Measurements from ENCODE around the gene LEFTY1.

DNA sequence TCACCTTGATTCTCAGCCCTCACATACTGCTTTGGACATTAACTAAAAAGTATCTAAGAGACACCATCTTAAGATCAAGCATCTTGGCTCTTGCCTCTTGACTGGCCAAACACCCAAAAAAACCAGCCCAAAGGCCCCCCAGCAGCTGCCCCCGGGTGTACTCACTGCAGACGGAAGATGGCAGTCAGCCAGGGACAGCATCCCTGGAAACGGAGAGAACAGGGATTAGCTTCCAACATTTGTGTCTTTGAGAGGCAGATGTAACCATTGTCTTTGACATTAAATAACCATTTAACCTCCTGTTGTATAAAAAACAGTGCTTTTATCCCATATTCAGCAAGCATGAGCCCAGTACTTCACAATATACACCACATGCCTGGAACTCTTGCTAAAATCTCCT, 18.0 kb downstream of the LEFTY1 start:
- TF ChIP-seq CTCF (conservative IDR thresholded peaks at IDR 0.05; ENCODE audit: low read length) (no peak), EZH2phosphoT487 (IDR thresholded peaks at IDR 0.05; ENCODE audit: borderline replicate concordance, low read depth, low read length) (no peak)

Data from OCI-LY7 (cell line).